HEK293T (cell line): Measurements from ENCODE around the gene ARAF.

Source experiments
- BHLHE40 ChIP-seq: fragments of 450-650 bp; IDR thresholded peaks from 2 replicates; pipeline ENCODE4 v1.6.1; 2016; ENCODE audit warnings: mild to moderate bottlenecking, moderate library complexity, borderline replicate concordance
- FOXA1 ChIP-seq: fragments of 450-650 bp; IDR thresholded peaks from 2 replicates; pipeline ENCODE4 v1.6.1; 2016; ENCODE audit warnings: mild to moderate bottlenecking
- FOXK2 ChIP-seq: fragments of 450-650 bp; IDR thresholded peaks from 2 replicates; pipeline ENCODE4 v1.6.1; 2016; ENCODE audit warnings: mild to moderate bottlenecking
- FOXM1 ChIP-seq: fragments of 450-650 bp; IDR thresholded peaks from 2 replicates; pipeline ENCODE4 v1.6.1; 2017; ENCODE audit warnings: mild to moderate bottlenecking, borderline replicate concordance
- LEF1 ChIP-seq: fragments of 450-650 bp; IDR thresholded peaks from 2 replicates; pipeline ENCODE4 v1.6.1; 2017; ENCODE audit warnings: mild to moderate bottlenecking, borderline replicate concordance
- SP1 ChIP-seq: fragments of 450-650 bp; IDR thresholded peaks from 2 replicates; pipeline ENCODE4 v1.6.1; 2017
- SUZ12 ChIP-seq: fragments of 450-650 bp; IDR thresholded peaks from 2 replicates; pipeline ENCODE4 v1.6.1; 2016; ENCODE audit warnings: mild to moderate bottlenecking
- TARDBP ChIP-seq: fragments of 450-650 bp; IDR thresholded peaks from 2 replicates; pipeline ENCODE4 v1.6.1; 2016

DNA sequence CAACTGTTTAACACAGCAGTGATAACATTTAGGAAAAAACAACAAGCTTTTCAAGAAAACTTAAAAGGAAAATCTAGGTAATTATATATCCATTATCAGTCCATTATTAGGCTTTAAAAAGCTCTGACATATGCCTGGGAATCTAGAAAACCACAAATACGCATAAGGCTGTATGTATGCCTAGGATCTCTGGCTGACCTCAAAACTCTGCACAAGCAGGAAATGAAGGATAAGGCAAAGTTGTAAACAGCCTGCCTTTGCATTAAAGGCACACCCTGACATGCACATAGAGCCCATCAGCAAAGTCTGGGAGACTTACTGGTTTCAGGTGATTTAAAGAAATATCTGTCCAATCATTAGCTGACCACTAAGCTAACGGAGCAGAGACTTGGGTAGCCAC lies 35.3 kb downstream of the ARAF start:
- TF ChIP-seq BHLHE40 (no peak), TARDBP (no peak), SP1 (no peak), FOXA1 (no peak), LEF1 (no peak), FOXK2 (no peak), SUZ12 (no peak), FOXM1 (no peak)
